Activated gamma-delta T cell treated with anti-CD3 and anti-CD28 coated beads, Interleukin-2, amount 50 U/mL, for 16 hours (primary cell): Measurements from ENCODE around the gene SPOP.

Source experiments
- DNase-seq: peaks from one replicate; pipeline ENCODE4 v3.0.0-alpha.2; 2020; ENCODE audit warnings: low read depth

SPOP gene

DNA sequence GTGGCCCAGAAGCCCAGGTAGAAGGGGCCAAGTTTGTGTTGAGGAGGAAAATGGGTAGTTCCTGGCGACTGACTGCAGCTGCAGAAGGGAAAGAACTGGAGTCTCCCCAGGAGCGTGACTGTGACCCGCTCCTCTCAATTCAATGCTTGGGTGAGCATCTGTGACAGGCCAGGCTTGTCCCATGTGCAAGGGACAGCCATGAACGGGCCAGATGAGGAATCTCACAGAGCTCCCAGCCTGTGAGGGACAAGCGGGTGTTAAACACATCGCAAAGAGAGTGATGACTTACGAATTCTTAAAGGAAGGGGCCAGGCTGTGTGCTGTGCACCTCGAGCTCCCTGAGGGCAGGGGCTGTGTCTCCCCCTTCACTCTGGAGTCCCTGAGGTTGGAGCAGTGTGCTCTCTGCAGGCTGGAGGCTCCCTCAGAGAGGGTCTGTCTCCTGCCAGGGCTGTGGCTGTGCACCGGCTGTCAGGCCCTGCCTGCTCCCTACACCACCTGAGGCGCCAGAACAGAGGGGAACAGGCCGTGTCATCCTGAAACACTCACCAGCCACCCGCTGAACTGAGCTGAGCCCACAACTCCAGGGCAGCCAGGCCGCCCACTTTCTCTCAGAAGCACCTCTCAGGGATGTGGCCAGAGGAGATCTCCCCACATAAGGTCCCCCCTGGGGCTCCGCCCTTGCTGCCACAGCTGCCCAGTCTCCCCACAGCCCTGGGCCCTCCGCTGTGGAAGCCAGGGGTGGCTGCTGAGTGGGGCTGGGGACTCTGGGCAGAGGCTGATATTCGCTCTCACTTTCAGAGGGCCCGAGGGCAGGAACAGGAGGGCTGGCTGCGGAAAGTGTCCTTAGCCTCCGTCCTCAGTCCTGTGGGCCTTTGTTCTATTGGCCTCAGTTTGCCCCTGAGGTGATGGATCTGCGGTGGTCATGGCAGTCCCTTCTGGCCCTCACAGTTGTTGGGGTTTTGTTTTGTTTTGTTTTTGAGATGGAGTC lies 127.9 kb downstream of the SPOP start:
- no peak for DNase-seq

DNA sequence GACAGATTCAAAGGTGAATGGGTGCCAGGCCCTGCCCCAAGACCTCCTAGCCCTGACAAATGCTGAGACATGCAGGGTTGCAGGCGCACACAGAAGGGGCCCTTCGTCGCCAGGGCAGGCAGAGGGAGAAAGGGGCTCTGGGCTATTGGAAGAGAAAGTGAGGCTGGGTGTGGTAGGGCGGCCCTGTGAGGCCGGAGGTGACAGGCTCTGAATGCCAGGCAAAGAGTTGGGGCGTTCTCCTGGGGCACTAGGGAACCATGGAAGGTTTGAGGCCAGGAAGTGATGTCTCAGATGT lies 128.6 kb downstream of the SPOP start:
- DNase-seq = no peak
